Thoracic aorta (tissue), 2 donors: Measurements from ENCODE around the gene EN1. TPM values are rescaled to one million over a fixed set of nuclear protein-coding genes. Genes with fewer than 3 reads are reported as not detected.

ENCODE experiments used
- ATAC-seq: fragments of 150-250 bp; one replicate; pipeline ENCODE4 v1.8.0; 2017; ENCODE audit warnings: low read depth; ENCODE audit not compliant: insufficient number of reproducible peaks, low FRiP score
- DNase-seq: peaks from one replicate; pipeline ENCODE4 v3.0.0-alpha.2; 2020; ENCODE audit warnings: low spot score
- H3K27ac ChIP-seq, 2 donors: fragments of 200-600 bp; sonication (generic); 1 replicate in 1 of 2; 2 replicates in 1 of 2; pipeline ENCODE4 v1.5.1; 2016; ENCODE audit warnings: mild to moderate bottlenecking in 2 of 2, moderate library complexity in 2 of 2
- H3K27me3 ChIP-seq: fragments of 200-600 bp; sonication (generic); replicated peaks from 2 replicates; pipeline ENCODE4 v1.6.0; 2016; ENCODE audit warnings: mild to moderate bottlenecking; ENCODE audit not compliant: insufficient read depth
- H3K36me3 ChIP-seq: fragments of 200-600 bp; sonication (generic); one replicate; pipeline ENCODE4 v1.5.1; 2016
- H3K4me1 ChIP-seq, 2 donors: fragments of 200-600 bp; sonication (generic); 1 replicate in 1 of 2; 2 replicates in 1 of 2; pipeline versions ENCODE4 v1.5.1 to v1.6.0; 2016; ENCODE audit warnings: low read depth in 2 of 2, mild to moderate bottlenecking in 1 of 2; ENCODE audit not compliant: control insufficient read depth in 1 of 2
- H3K4me3 ChIP-seq: fragments of 200-600 bp; sonication (generic); 2 replicates; pipeline ENCODE4 v1.5.1; 2016; ENCODE audit warnings: mild to moderate bottlenecking
- H3K9me3 ChIP-seq: fragments of 200-600 bp; sonication (generic); 2 replicates; pipeline ENCODE4 v1.5.1; 2016
- total RNA-seq, 2 donors: library from RNA; depleted of rRNA; stranded (reverse); fragments of >200 nt; gene quantifications; one replicate each; pipeline versions ENCODE4 v1.1.0 to v1.2.3, GENCODE V29; 2016
- TF ChIP-seq, protein P1 (sequence below): fragments of 200-600 bp; sonication (generic); IDR thresholded peaks from one replicate; pipeline ENCODE4 v1.5.1; 2019; ENCODE audit warnings: antibody characterized with exemption

The EN1 gene
- total RNA-seq, 2 donors from 2014 or later, result not detected

DNA sequence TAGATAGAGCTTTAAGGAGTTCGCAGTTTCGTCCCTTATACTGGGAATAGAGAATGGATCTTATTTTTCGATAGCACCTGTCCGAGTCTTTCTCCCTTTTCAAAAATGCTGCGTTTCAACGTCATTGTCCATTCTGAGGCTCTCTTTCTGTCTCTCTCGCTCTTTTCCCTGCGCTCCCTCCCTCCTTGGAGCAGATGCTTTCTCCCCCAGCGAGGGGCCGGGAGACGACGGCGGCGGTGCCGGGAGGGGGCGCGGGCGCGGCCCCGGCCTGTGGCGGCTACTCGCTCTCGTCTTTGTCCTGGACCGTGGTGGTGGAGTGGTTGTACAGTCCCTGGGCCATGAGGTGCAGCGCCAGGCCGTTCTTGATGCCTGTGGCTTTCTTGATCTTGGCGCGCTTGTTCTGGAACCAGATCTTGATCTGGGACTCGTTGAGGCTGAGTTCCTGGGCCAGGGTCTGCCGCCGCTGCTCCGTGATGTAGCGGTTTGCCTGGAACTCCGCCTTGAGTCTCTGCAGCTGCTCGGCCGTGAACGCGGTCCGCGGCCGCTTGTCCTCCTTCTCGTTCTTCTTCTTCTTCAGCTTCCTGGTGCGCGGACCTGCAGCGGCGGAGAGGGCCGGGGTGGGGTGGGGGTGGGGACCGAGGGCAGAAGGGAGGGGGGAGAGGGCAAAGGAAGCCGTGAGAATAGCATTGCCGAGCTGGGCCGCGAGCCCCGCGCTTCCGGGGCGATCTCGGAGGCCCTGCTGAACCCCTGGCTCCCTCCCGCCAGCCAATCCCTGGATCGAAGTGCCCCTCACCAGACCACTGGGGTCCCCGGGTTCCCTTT is 4.6 kb downstream of the EN1 start:
- peaks cover 17 to 31% of the 10 kb centered on the region in 2 donors for H3K4me1 ChIP-seq
- H3K9me3 ChIP-seq, result no peaks in the 10 kb centered on the region
- H3K27ac ChIP-seq, result no peak overlapping the region
- TF ChIP-seq, protein P1, sequence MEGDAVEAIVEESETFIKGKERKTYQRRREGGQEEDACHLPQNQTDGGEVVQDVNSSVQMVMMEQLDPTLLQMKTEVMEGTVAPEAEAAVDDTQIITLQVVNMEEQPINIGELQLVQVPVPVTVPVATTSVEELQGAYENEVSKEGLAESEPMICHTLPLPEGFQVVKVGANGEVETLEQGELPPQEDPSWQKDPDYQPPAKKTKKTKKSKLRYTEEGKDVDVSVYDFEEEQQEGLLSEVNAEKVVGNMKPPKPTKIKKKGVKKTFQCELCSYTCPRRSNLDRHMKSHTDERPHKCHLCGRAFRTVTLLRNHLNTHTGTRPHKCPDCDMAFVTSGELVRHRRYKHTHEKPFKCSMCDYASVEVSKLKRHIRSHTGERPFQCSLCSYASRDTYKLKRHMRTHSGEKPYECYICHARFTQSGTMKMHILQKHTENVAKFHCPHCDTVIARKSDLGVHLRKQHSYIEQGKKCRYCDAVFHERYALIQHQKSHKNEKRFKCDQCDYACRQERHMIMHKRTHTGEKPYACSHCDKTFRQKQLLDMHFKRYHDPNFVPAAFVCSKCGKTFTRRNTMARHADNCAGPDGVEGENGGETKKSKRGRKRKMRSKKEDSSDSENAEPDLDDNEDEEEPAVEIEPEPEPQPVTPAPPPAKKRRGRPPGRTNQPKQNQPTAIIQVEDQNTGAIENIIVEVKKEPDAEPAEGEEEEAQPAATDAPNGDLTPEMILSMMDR, result no peak
- no peak for DNase-seq
- no peaks in the 10 kb centered on the region for H3K36me3 ChIP-seq
- ATAC-seq, result no peak
- peak overlapping the region; percentile 63 for H3K4me3 ChIP-seq
- peaks cover 41% of the 10 kb centered on the region for H3K27me3 ChIP-seq

DNA sequence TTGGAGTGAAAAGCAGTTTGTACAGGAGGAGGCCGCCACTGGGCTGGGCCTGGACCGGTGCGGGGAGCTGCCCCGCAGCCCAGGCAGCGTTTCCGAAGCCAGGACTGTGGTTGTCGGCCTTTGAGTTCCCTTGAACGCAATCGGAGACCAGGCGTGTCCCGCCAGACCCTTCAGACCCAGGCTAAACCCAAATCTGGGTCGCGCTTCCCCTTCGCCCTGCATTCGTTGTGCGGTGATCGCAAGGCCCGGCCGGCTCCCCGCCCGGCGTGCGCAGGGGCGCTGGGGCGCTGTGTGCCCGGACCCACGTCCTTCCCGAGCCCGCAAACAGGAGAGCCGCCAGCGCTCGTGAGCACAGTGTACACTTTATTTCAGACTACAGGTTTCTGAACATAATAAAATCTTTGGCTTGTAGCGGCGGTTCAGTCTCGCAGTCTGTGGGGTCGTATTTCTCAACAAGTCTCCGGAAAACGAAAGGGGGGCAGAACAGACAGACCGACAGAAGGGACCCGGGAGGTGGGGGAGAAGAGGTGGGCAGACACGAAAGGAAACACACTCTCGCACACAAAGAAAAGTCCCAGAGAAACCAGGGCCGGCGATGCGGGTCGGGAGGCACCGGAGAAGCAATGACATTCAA is 5.5 kb downstream of the EN1 start:
- H3K4me1 ChIP-seq, result peaks cover 9 to 22% of the 10 kb centered on the region in 2 donors
- DNase-seq (no peak), ATAC-seq (no peak)
- TF ChIP-seq, protein P1, result no peak
- H3K36me3 ChIP-seq, result no peaks in the 10 kb centered on the region
- no peak overlapping the region for H3K27ac ChIP-seq
- H3K4me3 ChIP-seq, result peak overlapping the region; percentile 63
- H3K27me3 ChIP-seq, result peaks cover 39% of the 10 kb centered on the region
- no peaks in the 10 kb centered on the region for H3K9me3 ChIP-seq

DNA sequence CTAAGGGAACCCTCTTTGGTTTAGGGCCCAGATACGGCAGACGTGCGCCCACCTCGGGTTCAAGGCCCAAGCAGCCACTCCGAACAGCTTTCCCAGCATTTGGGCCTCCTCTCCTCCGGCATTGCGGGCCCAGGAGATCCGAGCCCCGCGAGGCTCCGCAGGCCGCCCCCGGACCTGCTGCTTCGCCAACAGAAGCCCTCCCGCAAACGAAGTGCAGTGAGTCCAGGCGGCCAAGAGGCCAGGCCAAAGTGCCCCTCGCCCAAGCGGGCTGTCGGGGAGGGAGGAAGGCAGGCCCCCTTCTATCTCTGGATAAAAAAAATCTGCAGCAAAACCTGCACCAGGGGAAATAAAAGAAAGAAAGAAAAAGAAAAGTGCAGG is 6.0 kb downstream of the EN1 start:
- Histone ChIP-seq H3K4me3 (peak overlapping the region; percentile 63), H3K4me1 (peaks cover 9 to 22% of the 10 kb centered on the region in 2 donors), H3K27ac (no peak overlapping the region), H3K9me3 (no peaks in the 10 kb centered on the region), H3K27me3 (peaks cover 39% of the 10 kb centered on the region), H3K36me3 (no peaks in the 10 kb centered on the region)
- TF ChIP-seq, protein P1, result no peak
- ATAC-seq (no peak), DNase-seq (no peak)

DNA sequence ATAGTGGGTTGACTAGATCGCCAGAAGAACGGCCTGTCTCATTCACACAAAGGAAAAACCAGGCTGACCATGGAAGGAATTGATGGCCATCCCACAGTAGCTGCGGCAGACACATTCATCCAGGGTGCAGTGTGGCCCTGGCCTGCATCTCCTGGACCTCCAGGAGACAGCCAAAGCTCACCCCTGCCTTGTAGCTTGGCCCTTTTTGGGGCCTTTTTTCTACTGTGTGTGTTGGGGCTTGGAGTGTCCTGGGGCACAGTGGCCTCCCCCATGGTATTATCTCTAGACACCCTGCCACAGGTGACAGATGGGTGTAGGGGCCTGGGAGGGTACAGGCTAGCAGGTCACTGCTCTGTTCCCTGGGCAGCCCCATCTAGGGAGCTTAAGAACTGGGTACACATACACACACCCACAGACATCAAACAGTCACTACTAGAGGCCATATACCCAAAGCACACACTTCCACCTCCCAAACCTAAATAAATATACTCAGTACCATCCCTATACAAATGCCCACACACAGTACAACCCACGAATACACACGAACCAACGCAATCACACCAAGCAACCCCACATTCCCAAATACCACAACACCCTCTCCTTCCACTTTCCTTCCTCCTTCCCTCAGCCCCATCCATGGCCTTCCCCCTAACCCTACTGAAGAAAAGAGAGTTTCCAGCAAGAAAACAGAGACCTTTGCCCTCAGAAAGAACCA is 8.6 kb downstream of the EN1 start:
- peaks cover 24% of the 10 kb centered on the region for H3K27me3 ChIP-seq
- no peak for DNase-seq
- no peaks in the 10 kb centered on the region for H3K36me3 ChIP-seq
- ATAC-seq, result no peak
- H3K27ac ChIP-seq, result no peak overlapping the region
- H3K4me1 ChIP-seq, result peaks cover 21 to 39% of the 10 kb centered on the region in 2 donors
- no peak overlapping the region for H3K4me3 ChIP-seq
- TF ChIP-seq, protein P1, result no peak
- H3K9me3 ChIP-seq, result no peaks in the 10 kb centered on the region

DNA sequence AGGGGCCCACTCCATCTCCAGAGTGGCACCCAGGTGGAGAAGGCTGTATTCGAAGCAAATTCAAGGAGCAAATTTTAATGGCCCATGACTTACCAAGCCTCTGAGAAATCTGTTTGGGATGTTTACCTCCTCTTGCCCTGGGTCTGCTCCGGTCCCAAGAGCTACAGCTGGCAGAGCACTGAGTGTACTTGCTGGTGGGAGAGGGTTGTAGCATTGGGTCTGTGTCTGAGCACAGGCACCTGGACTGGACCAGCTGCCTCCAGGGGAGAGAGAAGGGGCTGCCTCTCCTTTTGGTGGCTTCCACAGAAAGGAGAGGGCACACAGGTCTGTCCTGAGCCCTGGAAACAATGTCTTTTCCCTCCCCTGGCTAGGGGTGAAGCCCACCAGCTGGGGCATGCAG is 9.8 kb downstream of the EN1 start:
- Histone ChIP-seq H3K27me3 (peaks cover 11% of the 10 kb centered on the region), H3K27ac (no peak overlapping the region), H3K4me1 (peaks cover 17 to 30% of the 10 kb centered on the region in 2 donors), H3K9me3 (no peaks in the 10 kb centered on the region), H3K36me3 (no peaks in the 10 kb centered on the region), H3K4me3 (no peak overlapping the region)
- ATAC-seq (no peak), DNase-seq (no peak)
- TF ChIP-seq, protein P1, result no peak
